Neural cell (in vitro differentiated cells): Measurements from ENCODE around the gene MGAT5B.

ENCODE experiments used
- CTCF ChIP-seq: fragments of 450-650 bp; IDR thresholded peaks from 2 replicates; pipeline ENCODE4 v1.5.1; 2014; ENCODE audit warnings: antibody characterized with exemption, mild to moderate bottlenecking, moderate library complexity; ENCODE audit not compliant: poor library complexity, severe bottlenecking
- EP300 ChIP-seq: fragments of 450-650 bp; conservative IDR thresholded peaks from 2 replicates; pipeline ENCODE4 v1.6.1; 2014; ENCODE audit warnings: antibody characterized with exemption, mild to moderate bottlenecking, moderate library complexity; ENCODE audit not compliant: poor library complexity, severe bottlenecking
- EZH2 ChIP-seq: fragments of 200-600, 300-800 bp; shearing (Covaris generic), sonication (generic); IDR thresholded peaks from 2 replicates; pipeline ENCODE4 v1.6.1; 2014; ENCODE audit warnings: antibody characterized with exemption, low read length, borderline replicate concordance, mild to moderate bottlenecking; ENCODE audit not compliant: insufficient read depth, poor library complexity, severe bottlenecking
- MXI1 ChIP-seq: fragments of 450-650 bp; conservative IDR thresholded peaks from 2 replicates; pipeline ENCODE4 v1.6.1; 2014; ENCODE audit warnings: antibody characterized with exemption, mild to moderate bottlenecking; ENCODE audit not compliant: poor library complexity, severe bottlenecking
- SMC3 ChIP-seq: fragments of 450-650 bp; conservative IDR thresholded peaks from 2 replicates; pipeline ENCODE4 v1.6.1; 2014; ENCODE audit warnings: antibody characterized with exemption, mild to moderate bottlenecking, moderate library complexity; ENCODE audit not compliant: poor library complexity

GRCh38 chr17:76943781-76944213, 75.6 kb downstream of the MGAT5B start:
- TF ChIP-seq CTCF (no peak), MXI1 (no peak), EZH2 (no peak), EP300 (peak; percentile 75), SMC3 (peak; percentile 28)
